Measurements from ENCODE around the gene EGFR.

The EGFR gene

GRCh38 chr7:55170335-55171069 lies 151.7 kb downstream of the EGFR start:
- H3K27me3 ChIP-seq (ENCODE audit: control insufficient read depth, insufficient read depth, low read length), result no peaks in the 10 kb centered on the region
- H3K9me3 ChIP-seq (ENCODE audit: control insufficient read depth, insufficient read depth, low read length), result no peaks in the 10 kb centered on the region
- no peak overlapping the region for H3K4me3 ChIP-seq (ENCODE audit: low read depth, low read length)
- no peaks in the 10 kb centered on the region for H3K36me3 ChIP-seq (ENCODE audit: control insufficient read depth, insufficient read depth, low read length)
- no peak overlapping the region for H3K9ac ChIP-seq (ENCODE audit: low read depth, low read length)
- no peaks in the 10 kb centered on the region for H3K4me1 ChIP-seq (ENCODE audit: control insufficient read depth, insufficient read depth, low read length)

DNA sequence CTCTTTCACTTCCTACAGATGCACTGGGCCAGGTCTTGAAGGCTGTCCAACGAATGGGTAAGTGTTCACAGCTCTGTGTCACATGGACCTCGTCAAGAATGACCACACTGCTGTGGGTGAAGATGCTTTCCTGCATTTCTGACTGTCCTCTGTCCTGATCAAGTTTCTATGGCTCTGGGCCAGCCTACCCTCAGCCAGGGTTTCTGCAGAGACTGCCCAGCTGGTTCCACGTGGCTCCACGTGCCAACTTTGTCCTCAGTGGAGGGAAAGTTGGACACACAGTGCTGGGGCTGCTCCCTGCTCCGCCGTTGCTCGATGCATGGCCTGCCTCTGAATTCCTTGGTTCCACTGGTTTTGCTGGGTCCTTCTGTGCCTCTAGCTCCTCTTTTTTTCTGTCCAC lies 152.3 kb downstream of the EGFR start:
- Histone ChIP-seq H3K27me3 (ENCODE audit: control insufficient read depth, insufficient read depth, low read length) (no peaks in the 10 kb centered on the region), H3K9ac (ENCODE audit: low read depth, low read length) (no peak overlapping the region), H3K9me3 (ENCODE audit: control insufficient read depth, insufficient read depth, low read length) (no peaks in the 10 kb centered on the region), H3K4me1 (ENCODE audit: control insufficient read depth, insufficient read depth, low read length) (no peaks in the 10 kb centered on the region), H3K4me3 (ENCODE audit: low read depth, low read length) (no peak overlapping the region), H3K36me3 (ENCODE audit: control insufficient read depth, insufficient read depth, low read length) (no peaks in the 10 kb centered on the region)

GRCh38 chr7:55172161-55172560 lies 153.3 kb downstream of the EGFR start:
- no peak overlapping the region for H3K4me3 ChIP-seq (ENCODE audit: low read depth, low read length)
- no peak overlapping the region for H3K9ac ChIP-seq (ENCODE audit: low read depth, low read length)
- no peaks in the 10 kb centered on the region for H3K27me3 ChIP-seq (ENCODE audit: control insufficient read depth, insufficient read depth, low read length)
- no peaks in the 10 kb centered on the region for H3K4me1 ChIP-seq (ENCODE audit: control insufficient read depth, insufficient read depth, low read length)
- H3K9me3 ChIP-seq (ENCODE audit: control insufficient read depth, insufficient read depth, low read length), result no peaks in the 10 kb centered on the region
- H3K36me3 ChIP-seq (ENCODE audit: control insufficient read depth, insufficient read depth, low read length), result no peaks in the 10 kb centered on the region

GRCh38 chr7:55172881-55173609 lies 154.2 kb downstream of the EGFR start:
- Histone ChIP-seq H3K27me3 (ENCODE audit: control insufficient read depth, insufficient read depth, low read length) (no peaks in the 10 kb centered on the region), H3K4me1 (ENCODE audit: control insufficient read depth, insufficient read depth, low read length) (no peaks in the 10 kb centered on the region), H3K36me3 (ENCODE audit: control insufficient read depth, insufficient read depth, low read length) (no peaks in the 10 kb centered on the region), H3K9ac (ENCODE audit: low read depth, low read length) (no peak overlapping the region), H3K4me3 (ENCODE audit: low read depth, low read length) (no peak overlapping the region), H3K9me3 (ENCODE audit: control insufficient read depth, insufficient read depth, low read length) (no peaks in the 10 kb centered on the region)

DNA sequence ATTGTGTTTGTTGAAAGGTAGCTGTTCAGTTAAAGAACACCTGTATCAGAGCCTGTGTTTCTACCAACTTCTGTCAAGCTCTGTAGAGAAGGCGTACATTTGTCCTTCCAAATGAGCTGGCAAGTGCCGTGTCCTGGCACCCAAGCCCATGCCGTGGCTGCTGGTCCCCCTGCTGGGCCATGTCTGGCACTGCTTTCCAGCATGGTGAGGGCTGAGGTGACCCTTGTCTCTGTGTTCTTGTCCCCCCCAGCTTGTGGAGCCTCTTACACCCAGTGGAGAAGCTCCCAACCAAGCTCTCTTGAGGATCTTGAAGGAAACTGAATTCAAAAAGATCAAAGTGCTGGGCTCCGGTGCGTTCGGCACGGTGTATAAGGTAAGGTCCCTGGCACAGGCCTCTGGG lies 154.9 kb downstream of the EGFR start:
- Histone ChIP-seq H3K9ac (ENCODE audit: low read depth, low read length) (no peak overlapping the region), H3K27me3 (ENCODE audit: control insufficient read depth, insufficient read depth, low read length) (no peaks in the 10 kb centered on the region), H3K4me1 (ENCODE audit: control insufficient read depth, insufficient read depth, low read length) (no peaks in the 10 kb centered on the region), H3K4me3 (ENCODE audit: low read depth, low read length) (no peak overlapping the region), H3K9me3 (ENCODE audit: control insufficient read depth, insufficient read depth, low read length) (no peaks in the 10 kb centered on the region), H3K36me3 (ENCODE audit: control insufficient read depth, insufficient read depth, low read length) (no peaks in the 10 kb centered on the region)

DNA sequence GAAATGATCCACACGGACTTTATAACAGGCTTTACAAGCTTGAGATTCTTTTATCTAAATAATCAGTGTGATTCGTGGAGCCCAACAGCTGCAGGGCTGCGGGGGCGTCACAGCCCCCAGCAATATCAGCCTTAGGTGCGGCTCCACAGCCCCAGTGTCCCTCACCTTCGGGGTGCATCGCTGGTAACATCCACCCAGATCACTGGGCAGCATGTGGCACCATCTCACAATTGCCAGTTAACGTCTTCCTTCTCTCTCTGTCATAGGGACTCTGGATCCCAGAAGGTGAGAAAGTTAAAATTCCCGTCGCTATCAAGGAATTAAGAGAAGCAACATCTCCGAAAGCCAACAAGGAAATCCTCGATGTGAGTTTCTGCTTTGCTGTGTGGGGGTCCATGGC lies 155.6 kb downstream of the EGFR start:
- Histone ChIP-seq H3K9me3 (ENCODE audit: control insufficient read depth, insufficient read depth, low read length) (no peaks in the 10 kb centered on the region), H3K36me3 (ENCODE audit: control insufficient read depth, insufficient read depth, low read length) (no peaks in the 10 kb centered on the region), H3K4me1 (ENCODE audit: control insufficient read depth, insufficient read depth, low read length) (no peaks in the 10 kb centered on the region), H3K27me3 (ENCODE audit: control insufficient read depth, insufficient read depth, low read length) (no peaks in the 10 kb centered on the region), H3K4me3 (ENCODE audit: low read depth, low read length) (no peak overlapping the region), H3K9ac (ENCODE audit: low read depth, low read length) (no peak overlapping the region)

GRCh38 chr7:55174856-55175255 lies 156.0 kb downstream of the EGFR start:
- no peak overlapping the region for H3K9ac ChIP-seq (ENCODE audit: low read depth, low read length)
- H3K27me3 ChIP-seq (ENCODE audit: control insufficient read depth, insufficient read depth, low read length), result no peaks in the 10 kb centered on the region
- H3K9me3 ChIP-seq (ENCODE audit: control insufficient read depth, insufficient read depth, low read length), result no peaks in the 10 kb centered on the region
- no peaks in the 10 kb centered on the region for H3K36me3 ChIP-seq (ENCODE audit: control insufficient read depth, insufficient read depth, low read length)
- no peak overlapping the region for H3K4me3 ChIP-seq (ENCODE audit: low read depth, low read length)
- H3K4me1 ChIP-seq (ENCODE audit: control insufficient read depth, insufficient read depth, low read length), result no peaks in the 10 kb centered on the region

- Histone ChIP-seq H3K4me3 (ENCODE audit: low read depth, low read length) (no peak overlapping the region), H3K9ac (ENCODE audit: low read depth, low read length) (no peak overlapping the region), H3K36me3 (ENCODE audit: control insufficient read depth, insufficient read depth, low read length) (no peaks in the 10 kb centered on the region)
These were observed 158.3 kb downstream of the EGFR start for GRCh38 chr7:55177068-55177530.

DNA sequence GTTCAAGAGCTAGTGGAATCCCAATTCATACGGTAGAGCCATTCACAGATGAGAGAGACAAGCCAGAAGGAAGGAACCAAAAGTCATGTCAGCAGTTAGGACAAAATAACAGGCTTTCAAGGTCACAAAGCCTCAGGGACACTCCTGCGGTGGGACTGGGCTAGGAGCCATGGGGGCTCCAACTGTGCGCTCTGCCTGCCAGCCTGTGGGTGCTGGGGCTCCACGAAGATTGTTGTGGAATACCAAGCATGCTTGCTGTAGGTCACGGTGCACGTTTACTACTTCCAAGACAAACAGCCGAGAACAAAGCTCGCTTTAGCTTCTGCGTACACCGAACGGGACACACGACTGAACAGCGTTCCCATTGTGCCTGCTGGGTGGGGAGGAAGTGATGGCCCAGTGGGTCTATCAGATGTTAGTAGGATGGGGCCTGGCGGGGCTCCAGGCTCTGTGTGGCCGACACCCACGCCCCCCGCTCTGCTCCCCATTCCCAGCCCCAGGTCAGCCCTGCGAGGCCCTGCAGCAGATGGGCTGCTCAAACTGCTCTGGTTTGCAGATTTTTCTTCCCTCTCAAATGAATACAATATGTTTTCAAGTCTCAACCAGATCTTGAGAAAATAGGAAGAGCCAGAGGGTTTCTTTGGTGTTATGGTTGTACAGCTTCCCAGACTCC lies 158.9 kb downstream of the EGFR start:
- Histone ChIP-seq H3K36me3 (ENCODE audit: control insufficient read depth, insufficient read depth, low read length) (no peaks in the 10 kb centered on the region), H3K27me3 (ENCODE audit: control insufficient read depth, insufficient read depth, low read length) (no peaks in the 10 kb centered on the region), H3K9ac (ENCODE audit: low read depth, low read length) (no peak overlapping the region), H3K9me3 (ENCODE audit: control insufficient read depth, insufficient read depth, low read length) (no peaks in the 10 kb centered on the region), H3K4me1 (ENCODE audit: control insufficient read depth, insufficient read depth, low read length) (no peaks in the 10 kb centered on the region), H3K4me3 (ENCODE audit: low read depth, low read length) (no peak overlapping the region)

More at GRCh38 chr7:55177068-55177530, 158.3 kb downstream of the EGFR start:
- Histone ChIP-seq H3K4me1 (ENCODE audit: control insufficient read depth, insufficient read depth, low read length) (no peaks in the 10 kb centered on the region), H3K27me3 (ENCODE audit: control insufficient read depth, insufficient read depth, low read length) (no peaks in the 10 kb centered on the region), H3K9me3 (ENCODE audit: control insufficient read depth, insufficient read depth, low read length) (no peaks in the 10 kb centered on the region)

GRCh38 chr7:55178292-55178862 lies 159.6 kb downstream of the EGFR start:
- Histone ChIP-seq H3K4me1 (ENCODE audit: control insufficient read depth, insufficient read depth, low read length) (no peaks in the 10 kb centered on the region), H3K4me3 (ENCODE audit: low read depth, low read length) (no peak overlapping the region), H3K36me3 (ENCODE audit: control insufficient read depth, insufficient read depth, low read length) (no peaks in the 10 kb centered on the region), H3K9me3 (ENCODE audit: control insufficient read depth, insufficient read depth, low read length) (no peaks in the 10 kb centered on the region), H3K9ac (ENCODE audit: low read depth, low read length) (no peak overlapping the region), H3K27me3 (ENCODE audit: control insufficient read depth, insufficient read depth, low read length) (no peaks in the 10 kb centered on the region)

DNA sequence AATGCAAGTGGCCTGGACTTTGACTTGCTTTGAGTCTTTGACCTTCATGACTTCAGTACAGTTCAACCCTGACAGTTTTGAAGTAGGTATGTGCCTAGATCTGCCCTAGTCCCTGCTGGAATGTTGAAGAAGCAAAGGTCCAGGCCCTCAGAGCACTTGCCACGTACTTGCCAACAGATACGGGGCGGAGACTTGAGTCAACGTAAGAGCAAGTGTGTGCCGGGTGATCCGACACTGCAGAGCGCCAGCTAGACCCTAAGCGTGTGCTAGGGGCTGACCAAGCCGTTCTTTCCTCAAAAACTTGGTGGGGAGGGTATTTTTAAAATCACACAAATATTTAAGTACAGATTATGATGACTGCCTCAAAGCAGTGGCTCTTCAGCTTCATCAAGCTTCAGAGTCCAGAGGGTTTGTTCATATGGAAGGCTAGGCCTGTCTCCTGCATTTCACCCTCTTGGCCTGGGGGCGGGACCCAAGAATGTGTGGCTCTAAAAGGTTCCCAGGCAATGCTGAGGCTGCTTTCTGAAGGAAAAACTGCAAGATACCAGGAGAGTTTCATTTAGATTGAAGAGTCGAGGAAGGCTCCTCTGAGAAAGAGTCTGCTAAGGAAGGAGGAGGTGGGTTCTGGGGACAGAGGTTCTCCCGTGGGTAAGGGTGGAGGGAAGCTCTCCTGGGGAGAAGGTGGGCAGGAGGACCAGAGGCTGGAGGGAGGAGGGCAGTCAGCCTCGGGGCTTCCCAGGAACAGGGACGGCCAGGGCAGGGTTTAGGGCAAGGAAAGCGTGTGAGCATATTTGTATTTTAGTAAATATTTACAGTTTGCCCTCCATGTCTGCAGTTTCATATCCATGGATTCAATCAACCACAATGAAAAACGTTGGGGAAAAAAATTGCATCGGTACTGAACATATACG lies 160.3 kb downstream of the EGFR start:
- H3K27me3 ChIP-seq (ENCODE audit: control insufficient read depth, insufficient read depth, low read length), result no peaks in the 10 kb centered on the region
- H3K9ac ChIP-seq (ENCODE audit: low read depth, low read length), result no peak overlapping the region
- H3K36me3 ChIP-seq (ENCODE audit: control insufficient read depth, insufficient read depth, low read length), result no peaks in the 10 kb centered on the region
- H3K9me3 ChIP-seq (ENCODE audit: control insufficient read depth, insufficient read depth, low read length), result no peaks in the 10 kb centered on the region
- H3K4me3 ChIP-seq (ENCODE audit: low read depth, low read length), result no peak overlapping the region
- H3K4me1 ChIP-seq (ENCODE audit: control insufficient read depth, insufficient read depth, low read length), result no peaks in the 10 kb centered on the region
